ENCODE results near the gene OR2G6.
"Not testable (repeated sequence)": the region's sequence is repeated elsewhere in the genome, so short reads cannot be mapped to it uniquely, and the experiment has no call there.

DNA sequence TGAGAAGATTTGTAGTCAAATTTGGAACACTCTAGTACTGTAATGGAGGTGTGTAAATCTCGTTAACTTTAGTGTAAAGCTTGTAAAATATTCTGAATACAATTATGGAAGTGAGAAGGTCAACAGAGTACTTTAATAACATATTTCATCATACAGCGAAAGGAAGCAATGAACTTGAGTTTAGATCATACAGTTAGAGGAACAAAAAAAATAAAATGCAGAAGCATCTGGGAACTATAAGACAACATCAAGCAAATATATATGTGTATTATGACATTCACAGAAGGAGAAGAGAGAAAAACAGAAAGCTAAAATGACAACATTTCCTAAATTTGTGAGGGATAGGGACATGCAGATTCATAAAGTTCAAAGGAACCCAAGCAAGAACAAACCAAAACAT is 61.2 kb downstream of the OR2G6 start:
- not testable (repeated sequence) for TF ChIP-seq EZH2 (IDR thresholded peaks at IDR 0.05; ENCODE audit: low read length, unreplicated experiment); EZH2phosphoT487 (IDR thresholded peaks at IDR 0.05; ENCODE audit: borderline replicate concordance, low read length); CTCF (conservative IDR thresholded peaks at IDR 0.05; ENCODE audit: low read depth, low read length)
